ACC112 (cell line): ENCODE measurements around the gene PINK1.

ENCODE experiments used
- H2AFZ ChIP-seq: fragments of 200-600 bp; sonication (generic); one replicate; pipeline ENCODE4 v1.6.0; 2017; ENCODE audit warnings: antibody characterized with exemption, low read length; ENCODE audit not compliant: unreplicated experiment
- H3K27ac ChIP-seq: fragments of 200-600 bp; sonication (generic); 2 replicates; pipeline ENCODE4 v1.5.1; 2014; ENCODE audit warnings: low read depth, mild to moderate bottlenecking, antibody characterized with exemption, low read length, moderate library complexity
- H3K27me3 ChIP-seq: fragments of 200-600 bp; sonication (generic); 2 replicates; pipeline ENCODE4 v1.6.1; 2014; ENCODE audit warnings: mild to moderate bottlenecking, antibody characterized with exemption, low read length, moderate library complexity, mixed read lengths; ENCODE audit not compliant: insufficient read depth
- H3K36me3 ChIP-seq: fragments of 200-600 bp; sonication (generic); 2 replicates; pipeline ENCODE4 v1.6.1; 2016; ENCODE audit warnings: mild to moderate bottlenecking, antibody characterized with exemption, low read length, moderate library complexity, mixed read lengths; ENCODE audit not compliant: insufficient read depth
- H3K4me1 ChIP-seq: fragments of 200-600 bp; sonication (generic); one replicate; pipeline ENCODE4 v1.6.1; 2016; ENCODE audit warnings: low read length, mixed read lengths; ENCODE audit not compliant: insufficient read depth, unreplicated experiment, control insufficient read depth
- H3K4me3 ChIP-seq: fragments of 200-600 bp; sonication (generic); 2 replicates; pipeline ENCODE4 v1.5.1; 2014; ENCODE audit warnings: mild to moderate bottlenecking, low read depth, low read length
- H3K79me2 ChIP-seq: fragments of 200-600 bp; sonication (generic); one replicate; pipeline ENCODE4 v1.6.0; 2016; ENCODE audit warnings: low read length; ENCODE audit not compliant: control insufficient read depth, unreplicated experiment, insufficient read depth

The PINK1 gene

GRCh38 chr1:20612221-20612746 lies 21.0 kb upstream of the PINK1 start:
- Histone ChIP-seq H3K36me3 (no peaks in the 10 kb centered on the region), H3K4me1 (peaks cover 17% of the 10 kb centered on the region), H3K79me2 (no peaks in the 10 kb centered on the region), H3K27ac (no peak overlapping the region), H3K27me3 (no peaks in the 10 kb centered on the region), H3K4me3 (no peak overlapping the region), H2AFZ (no peak overlapping the region)

GRCh38 chr1:20614131-20614579 lies 19.1 kb upstream of the PINK1 start:
- peaks cover 17% of the 10 kb centered on the region for H3K4me1 ChIP-seq
- H3K79me2 ChIP-seq: no peaks in the 10 kb centered on the region
- H2AFZ ChIP-seq: peak overlapping the region; percentile 84
- H3K27ac ChIP-seq: peak overlapping the region; percentile 84
- no peak overlapping the region for H3K4me3 ChIP-seq
- H3K36me3 ChIP-seq: no peaks in the 10 kb centered on the region
- H3K27me3 ChIP-seq: no peaks in the 10 kb centered on the region

GRCh38 chr1:20615946-20616846 lies 17.1 kb upstream of the PINK1 start:
- Histone ChIP-seq H3K79me2 (no peaks in the 10 kb centered on the region), H3K4me3 (peak overlapping the region; percentile 27; the same call in 1 of the 2 replicates), H2AFZ (peak overlapping the region; percentile 92), H3K4me1 (peaks cover 17% of the 10 kb centered on the region), H3K27me3 (no peaks in the 10 kb centered on the region), H3K27ac (no peak overlapping the region), H3K36me3 (no peaks in the 10 kb centered on the region)

GRCh38 chr1:20616847-20617487 lies 16.3 kb upstream of the PINK1 start:
- Histone ChIP-seq H3K4me1 (peaks cover 17% of the 10 kb centered on the region), H3K79me2 (no peaks in the 10 kb centered on the region), H3K27ac (no peak overlapping the region), H3K27me3 (no peaks in the 10 kb centered on the region), H3K36me3 (no peaks in the 10 kb centered on the region), H3K4me3 (no peak overlapping the region), H2AFZ (no peak overlapping the region)

- H2AFZ ChIP-seq: no peak overlapping the region
- H3K4me3 ChIP-seq: no peak overlapping the region
- peaks cover 11% of the 10 kb centered on the region for H3K4me1 ChIP-seq
- no peaks in the 10 kb centered on the region for H3K27me3 ChIP-seq
- H3K27ac ChIP-seq: no peak overlapping the region
- no peaks in the 10 kb centered on the region for H3K79me2 ChIP-seq
- no peaks in the 10 kb centered on the region for H3K36me3 ChIP-seq
Observed at GRCh38 chr1:20618550-20618949, 14.7 kb upstream of the PINK1 start.

GRCh38 chr1:20619999-20620398 lies 13.3 kb upstream of the PINK1 start:
- Histone ChIP-seq H2AFZ (no peak overlapping the region), H3K4me3 (no peak overlapping the region), H3K4me1 (no peaks in the 10 kb centered on the region), H3K36me3 (no peaks in the 10 kb centered on the region), H3K27ac (no peak overlapping the region), H3K27me3 (no peaks in the 10 kb centered on the region), H3K79me2 (no peaks in the 10 kb centered on the region)

- no peaks in the 10 kb centered on the region for H3K79me2 ChIP-seq
Observed at GRCh38 chr1:20621012-20621411, 12.2 kb upstream of the PINK1 start.

GRCh38 chr1:20624709-20625108 lies 8.5 kb upstream of the PINK1 start:
- Histone ChIP-seq H3K79me2 (no peaks in the 10 kb centered on the region), H3K4me1 (no peaks in the 10 kb centered on the region), H2AFZ (peak overlapping the region; percentile 6), H3K27ac (no peak overlapping the region), H3K36me3 (no peaks in the 10 kb centered on the region), H3K27me3 (no peaks in the 10 kb centered on the region), H3K4me3 (no peak overlapping the region)

More at GRCh38 chr1:20621012-20621411, 12.2 kb upstream of the PINK1 start:
- H2AFZ ChIP-seq: no peak overlapping the region
- H3K4me3 ChIP-seq: no peak overlapping the region
- no peaks in the 10 kb centered on the region for H3K27me3 ChIP-seq
- H3K4me1 ChIP-seq: no peaks in the 10 kb centered on the region
- no peaks in the 10 kb centered on the region for H3K36me3 ChIP-seq
- no peak overlapping the region for H3K27ac ChIP-seq

- Histone ChIP-seq H3K4me1 (no peaks in the 10 kb centered on the region), H3K79me2 (no peaks in the 10 kb centered on the region), H3K27me3 (no peaks in the 10 kb centered on the region), H2AFZ (no peak overlapping the region), H3K36me3 (no peaks in the 10 kb centered on the region), H3K27ac (no peak overlapping the region), H3K4me3 (no peak overlapping the region)
Observed at GRCh38 chr1:20625176-20626097, 7.8 kb upstream of the PINK1 start.

- Histone ChIP-seq H3K4me3 (no peak overlapping the region), H2AFZ (no peak overlapping the region), H3K27ac (no peak overlapping the region), H3K4me1 (no peaks in the 10 kb centered on the region), H3K27me3 (no peaks in the 10 kb centered on the region), H3K79me2 (no peaks in the 10 kb centered on the region), H3K36me3 (no peaks in the 10 kb centered on the region)
Observed at GRCh38 chr1:20626098-20626427, 7.2 kb upstream of the PINK1 start.
